HepG2 (cell line): ENCODE measurements around the gene POP7. TPM values are rescaled to one million over a fixed set of nuclear protein-coding genes. Genes with fewer than 3 reads are reported as not detected.
A peak's percentile ranks its signal among the peaks of the same experiment; 100 is the strongest.

ENCODE experiments used
- BRD4 ChIP-seq: sonication (generic); formaldehyde crosslinking; IDR thresholded peaks from 2 replicates; pipeline ENCODE4 v1.4.0; 2020; ENCODE audit warnings: missing genetic modification reagents
- CSRNP2 ChIP-seq: sonication (generic); formaldehyde crosslinking; conservative IDR thresholded peaks from 2 replicates; pipeline ENCODE4 v1.8.0; 2022; ENCODE audit warnings: low read depth, missing genetic modification reagents
- EZH2 ChIP-seq: conservative IDR thresholded peaks from 2 replicates; pipeline ENCODE4 v1.6.1; 2012; ENCODE audit warnings: mild to moderate bottlenecking, low read depth, low read length, moderate library complexity
- GFI1 ChIP-seq: sonication (generic); formaldehyde crosslinking; IDR thresholded peaks from 2 replicates; pipeline ENCODE4 v1.5.0; 2020; ENCODE audit warnings: missing genetic modification reagents, mild to moderate bottlenecking, borderline replicate concordance
- HNF4G ChIP-seq, 2 experiments: sonication (generic) in 1 of 2; formaldehyde crosslinking in 1 of 2; IDR thresholded peaks; 2 replicates each; pipeline versions ENCODE4 v1.4.0 to v1.6.1; 2011 to 2020; ENCODE audit warnings: borderline replicate concordance in 2 of 2, low read depth in 2 of 2, mild to moderate bottlenecking in 2 of 2, low read length in 1 of 2, missing genetic modification reagents in 1 of 2, moderate library complexity in 1 of 2
- PCBP1 ChIP-seq: fragments of 200-400 bp; formaldehyde crosslinking; IDR thresholded peaks from 2 replicates; pipeline ENCODE4 v1.6.1; 2017; ENCODE audit warnings: mild to moderate bottlenecking, low read depth, low read length, borderline replicate concordance
- SMAD1 ChIP-seq: sonication (generic); formaldehyde crosslinking; IDR thresholded peaks from 2 replicates; pipeline ENCODE4 v1.4.0; 2020; ENCODE audit warnings: missing genetic modification reagents, low read depth, mild to moderate bottlenecking, borderline replicate concordance
- SOX6 ChIP-seq, 2 experiments: fragments of 450-650 bp in 1 of 2; sonication (generic) in 1 of 2; formaldehyde crosslinking in 1 of 2; IDR thresholded peaks; 2 replicates each; pipeline versions ENCODE4 v1.4.0 to v1.6.1; 2017 to 2020; ENCODE audit warnings: antibody characterized with exemption in 1 of 2, mild to moderate bottlenecking in 1 of 2, missing genetic modification reagents in 1 of 2
- TIGD3 ChIP-seq: sonication (generic); formaldehyde crosslinking; IDR thresholded peaks from 2 replicates; pipeline ENCODE4 v1.5.1; 2020; ENCODE audit warnings: mild to moderate bottlenecking, missing genetic modification reagents, borderline replicate concordance
- UBTF ChIP-seq: sonication (generic); formaldehyde crosslinking; IDR thresholded peaks from 2 replicates; pipeline ENCODE4 v1.4.0; 2020; ENCODE audit warnings: mild to moderate bottlenecking, missing genetic modification reagents
- ZNF20 ChIP-seq: sonication (generic); formaldehyde crosslinking; IDR thresholded peaks from 2 replicates; pipeline ENCODE4 v1.4.0; 2020; ENCODE audit warnings: mild to moderate bottlenecking, moderate library complexity, missing genetic modification reagents
- ZNF337 ChIP-seq: sonication (generic); formaldehyde crosslinking; IDR thresholded peaks from 2 replicates; pipeline ENCODE4 v1.5.1; 2020; ENCODE audit warnings: missing genetic modification reagents, low read depth, mild to moderate bottlenecking, borderline replicate concordance
- ZNF430 ChIP-seq: sonication (generic); formaldehyde crosslinking; IDR thresholded peaks from 2 replicates; pipeline ENCODE4 v1.9.0; 2021; ENCODE audit warnings: mild to moderate bottlenecking, missing genetic modification reagents
- ZNF737 ChIP-seq: sonication (generic); formaldehyde crosslinking; IDR thresholded peaks from 2 replicates; pipeline ENCODE4 v1.5.0; 2020; ENCODE audit warnings: missing genetic modification reagents, mild to moderate bottlenecking, borderline replicate concordance
- polyA plus RNA-seq, 8 experiments: library from polyadenylated mRNA; depleted of rRNA in 3 of 8; stranded (reverse) in 7 of 8; unstranded in 1 of 8; fragments of >200 nt; fragmentation: Illumina TruSeq in 4 of 8; extraction: Trizol in 4 of 8; gene quantifications; 2 replicates each; pipeline versions ENCODE4 v1.2.1 to v1.2.3, GENCODE V29; 2011 to 2016; ENCODE audit warnings: low read depth in 4 of 8, missing spikeins in 1 of 8, mixed read lengths in 1 of 8; ENCODE audit not compliant: insufficient read depth in 1 of 8
- total RNA-seq, 5 experiments: library from RNA; depleted of rRNA; stranded (reverse); fragments of >200 nt; fragmentation: Illumina TruSeq; extraction: Trizol; gene quantifications; 2 replicates each; pipeline ENCODE4 v1.2.3, GENCODE V29; 2016; ENCODE audit warnings: low read depth in 1 of 5
- TF ChIP-seq, protein P1 (sequence below): sonication (generic); formaldehyde crosslinking; IDR thresholded peaks from 2 replicates; pipeline ENCODE4 v1.9.0; 2022; ENCODE audit warnings: missing genetic modification reagents, mild to moderate bottlenecking, borderline replicate concordance
- TF ChIP-seq, protein P2 (sequence below): sonication (generic); formaldehyde crosslinking; conservative IDR thresholded peaks from 2 replicates; pipeline ENCODE4 v1.4.0; 2020; ENCODE audit warnings: missing genetic modification reagents
- TF ChIP-seq, protein P3 (sequence below): sonication (generic); formaldehyde crosslinking; IDR thresholded peaks from 2 replicates; pipeline ENCODE4 v1.8.0; 2023; ENCODE audit warnings: mild to moderate bottlenecking, missing genetic modification reagents

The POP7 gene
- total and polyA plus RNA-seq, 2 of the 13 experiments (the other 11 are each of a cell fraction or from before 2014, with no cell fraction given) = 63.9 to 91.1 TPM

DNA sequence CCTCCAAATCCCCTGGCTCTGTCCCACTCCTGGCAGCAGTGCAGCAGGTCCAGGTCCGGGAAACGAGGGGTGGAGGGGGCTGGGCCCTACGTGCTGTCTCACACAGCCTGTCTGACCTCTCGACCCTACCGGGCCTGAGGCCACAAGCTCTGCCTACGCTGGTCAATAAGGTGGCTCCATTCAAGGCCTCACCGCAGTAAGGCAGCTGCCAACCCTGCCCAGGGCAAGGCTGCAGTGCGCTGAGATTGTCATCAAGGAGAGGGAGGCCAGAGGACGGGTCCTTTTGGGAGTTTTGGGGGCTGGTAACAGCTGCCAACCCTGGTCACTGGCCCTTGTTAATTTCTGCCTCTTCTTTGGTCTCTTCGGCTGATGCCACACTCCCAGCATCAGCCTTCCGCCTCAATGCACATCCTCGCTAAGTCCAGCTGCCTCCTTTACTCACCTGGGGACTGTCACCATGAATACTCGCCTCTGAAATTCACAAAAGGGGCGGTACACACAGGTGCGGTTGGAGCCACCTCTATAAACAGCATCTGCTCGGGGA is 17.9 kb downstream of the POP7 start (continued):
- TF ChIP-seq TIGD3 (CRISPR knock-in tag) (no peak), HNF4G (IDR thresholded peaks at IDR 0.05; ENCODE audit: borderline replicate concordance, low read depth, low read length) (no peak), HNF4G (CRISPR knock-in tag; IDR thresholded peaks at IDR 0.05; ENCODE audit: borderline replicate concordance, low read depth) (no peak), ZNF737 (CRISPR knock-in tag) (no peak), SOX6 (IDR thresholded peaks at IDR 0.05) (no peak), SOX6 (CRISPR knock-in tag; IDR thresholded peaks at IDR 0.05) (peak; percentile 14; the same call in 1 of the 2 replicates), CSRNP2 (CRISPR knock-in tag) (no peak), ZNF430 (CRISPR knock-in tag) (peak; percentile 89; the same call in 1 of the 2 replicates), ZNF337 (CRISPR knock-in tag) (peak; percentile 90; the same call in 1 of the 2 replicates), EZH2 (no peak), UBTF (CRISPR knock-in tag) (no peak; the same call in 1 of the 2 replicates), GFI1 (CRISPR knock-in tag) (peak; percentile 67; the same call in 1 of the 2 replicates), SMAD1 (CRISPR knock-in tag) (0 out of 2 replicates have a peak, but pooled peaks have one; percentile 41), ZNF20 (no peak), BRD4 (CRISPR knock-in tag) (peak; percentile 41; the same call in 1 of the 2 replicates), PCBP1 (no peak)
- TF ChIP-seq, protein P1, sequence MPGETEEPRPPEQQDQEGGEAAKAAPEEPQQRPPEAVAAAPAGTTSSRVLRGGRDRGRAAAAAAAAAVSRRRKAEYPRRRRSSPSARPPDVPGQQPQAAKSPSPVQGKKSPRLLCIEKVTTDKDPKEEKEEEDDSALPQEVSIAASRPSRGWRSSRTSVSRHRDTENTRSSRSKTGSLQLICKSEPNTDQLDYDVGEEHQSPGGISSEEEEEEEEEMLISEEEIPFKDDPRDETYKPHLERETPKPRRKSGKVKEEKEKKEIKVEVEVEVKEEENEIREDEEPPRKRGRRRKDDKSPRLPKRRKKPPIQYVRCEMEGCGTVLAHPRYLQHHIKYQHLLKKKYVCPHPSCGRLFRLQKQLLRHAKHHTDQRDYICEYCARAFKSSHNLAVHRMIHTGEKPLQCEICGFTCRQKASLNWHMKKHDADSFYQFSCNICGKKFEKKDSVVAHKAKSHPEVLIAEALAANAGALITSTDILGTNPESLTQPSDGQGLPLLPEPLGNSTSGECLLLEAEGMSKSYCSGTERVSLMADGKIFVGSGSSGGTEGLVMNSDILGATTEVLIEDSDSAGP (CRISPR knock-in tag) = peak; percentile 66; the same call in 1 of the 2 replicates
- TF ChIP-seq, protein P2, sequence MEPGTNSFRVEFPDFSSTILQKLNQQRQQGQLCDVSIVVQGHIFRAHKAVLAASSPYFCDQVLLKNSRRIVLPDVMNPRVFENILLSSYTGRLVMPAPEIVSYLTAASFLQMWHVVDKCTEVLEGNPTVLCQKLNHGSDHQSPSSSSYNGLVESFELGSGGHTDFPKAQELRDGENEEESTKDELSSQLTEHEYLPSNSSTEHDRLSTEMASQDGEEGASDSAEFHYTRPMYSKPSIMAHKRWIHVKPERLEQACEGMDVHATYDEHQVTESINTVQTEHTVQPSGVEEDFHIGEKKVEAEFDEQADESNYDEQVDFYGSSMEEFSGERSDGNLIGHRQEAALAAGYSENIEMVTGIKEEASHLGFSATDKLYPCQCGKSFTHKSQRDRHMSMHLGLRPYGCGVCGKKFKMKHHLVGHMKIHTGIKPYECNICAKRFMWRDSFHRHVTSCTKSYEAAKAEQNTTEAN (CRISPR knock-in tag) = no peak
- TF ChIP-seq, protein P3, sequence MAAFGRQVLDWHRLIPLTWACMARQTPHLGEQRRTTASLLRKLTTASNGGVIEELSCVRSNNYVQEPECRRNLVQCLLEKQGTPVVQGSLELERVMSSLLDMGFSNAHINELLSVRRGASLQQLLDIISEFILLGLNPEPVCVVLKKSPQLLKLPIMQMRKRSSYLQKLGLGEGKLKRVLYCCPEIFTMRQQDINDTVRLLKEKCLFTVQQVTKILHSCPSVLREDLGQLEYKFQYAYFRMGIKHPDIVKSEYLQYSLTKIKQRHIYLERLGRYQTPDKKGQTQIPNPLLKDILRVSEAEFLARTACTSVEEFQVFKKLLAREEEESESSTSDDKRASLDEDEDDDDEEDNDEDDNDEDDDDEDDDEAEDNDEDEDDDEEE (CRISPR knock-in tag) = 0 out of 2 replicates have a peak, but pooled peaks have one; percentile 83
